A673 (cell line): ENCODE measurements around the gene KCTD18. TPM values are rescaled to one million over a fixed set of nuclear protein-coding genes. Genes with fewer than 3 reads are reported as not detected.
A peak's percentile ranks its signal among the peaks of the same experiment; 100 is the strongest.

Experiments
- Bru-seq: library from RNA; stranded (reverse); fragments of 400-500 nt; gene quantifications from one replicate; lab custom pipeline; 2021; lab: Mats Ljungman, UMichigan
- BruChase-seq, 2 experiments: library from RNA; stranded (reverse); fragments of 400-500 nt; gene quantifications; one replicate each; lab custom pipeline; 2021; lab: Mats Ljungman, UMichigan
- BruUV-seq: library from RNA; stranded (reverse); fragments of 400-500 nt; replicated peaks from 2 replicates; lab custom pipeline; 2021; lab: Mats Ljungman, UMichigan
- CTCF ChIA-PET: fragments of 300-600 bp; sonication (Branson Sonifier 250); formaldehyde crosslinking; loops from one replicate; lab custom pipeline; 2022; ENCODE audit warnings: antibody characterized with exemption; lab: Charles Lee
- POLR2A ChIA-PET: fragments of 300-600 bp; sonication (Branson Sonifier 250); formaldehyde crosslinking; loops from one replicate; lab custom pipeline; 2022; ENCODE audit warnings: antibody characterized with exemption; ENCODE audit not compliant: low non-redundant PET; lab: Charles Lee
- DNase-seq: peaks from one replicate; pipeline ENCODE4 v3.0.0-alpha.2; 2015; ENCODE audit warnings: low spot score
- H3K27ac ChIP-seq: fragments of 200-600 bp; sonication (generic); 2 replicates; pipeline ENCODE4 v1.5.1; 2016; ENCODE audit warnings: mixed run types, low read depth, mild to moderate bottlenecking, mixed read lengths, antibody characterized with exemption, low read length; ENCODE audit not compliant: poor library complexity, severe bottlenecking
- H3K27me3 ChIP-seq: fragments of 200-600 bp; sonication (generic); replicated peaks from 2 replicates; pipeline ENCODE4 v1.6.1; 2017; ENCODE audit warnings: mixed run types, low read depth, mild to moderate bottlenecking, mixed read lengths, antibody characterized with exemption, low read length; ENCODE audit not compliant: insufficient read depth, poor library complexity
- H3K36me3 ChIP-seq: fragments of 200-600 bp; sonication (generic); 2 replicates; pipeline ENCODE4 v1.6.1; 2016; ENCODE audit warnings: mixed run types, mild to moderate bottlenecking, mixed read lengths, antibody characterized with exemption, low read length; ENCODE audit not compliant: insufficient read depth, poor library complexity, severe bottlenecking
- H3K4me1 ChIP-seq: fragments of 200-600 bp; sonication (generic); 2 replicates; pipeline ENCODE4 v1.6.1; 2017; ENCODE audit warnings: mixed run types, mild to moderate bottlenecking, mixed read lengths, antibody characterized with exemption, low read length; ENCODE audit not compliant: insufficient read depth, poor library complexity, severe bottlenecking
- H3K4me3 ChIP-seq: fragments of 200-600 bp; sonication (generic); 2 replicates; pipeline ENCODE4 v1.5.1; 2016; ENCODE audit warnings: low read depth, mixed run types, mild to moderate bottlenecking, mixed read lengths, low read length; ENCODE audit not compliant: poor library complexity, severe bottlenecking
- H3K9me3 ChIP-seq: fragments of 200-600 bp; sonication (generic); 2 replicates; pipeline ENCODE4 v1.6.1; 2016; ENCODE audit warnings: mixed run types, low read depth, mild to moderate bottlenecking, mixed read lengths, antibody characterized with exemption, low read length; ENCODE audit not compliant: poor library complexity, severe bottlenecking
- CTCF ChIP-seq: fragments of 300-800, 200-600 bp; sonication (generic); conservative IDR thresholded peaks from 2 replicates; pipeline ENCODE4 v1.5.1; 2017; ENCODE audit warnings: low read depth, mild to moderate bottlenecking, antibody characterized with exemption, low read length, moderate library complexity, mixed read lengths
- EZH2 ChIP-seq: fragments of 200-600 bp; sonication (generic); IDR thresholded peaks from 2 replicates; pipeline ENCODE4 v1.6.1; 2017; ENCODE audit warnings: borderline replicate concordance, low read depth, mild to moderate bottlenecking, mixed read lengths, antibody characterized with exemption, low read length; ENCODE audit not compliant: poor library complexity, severe bottlenecking
- intact Hi-C: fragments of 100-400 bp; cut with micrococcal nuclease; formaldehyde crosslinking; loops from one replicate; pipeline ENCODE4 v1.10.0; 2022; ENCODE audit not compliant: unreplicated experiment
- long read RNA-seq: library from polyadenylated mRNA; stranded (forward); transcript quantifications from one replicate; pipeline ENCODE4 v2.0.0, GENCODE V29; 2022
- total RNA-seq: library from RNA; stranded (reverse); gene quantifications from 2 replicates; pipeline ENCODE4 v1.2.3, GENCODE V29; 2021

KCTD18 gene
- 12.2 and 15.6 TPM in 2 replicates for total RNA-seq
- percentile 73 among the genes with signal in this experiment for Bru-seq, nascent RNA
- percentile 70 among the genes with signal in this experiment for BruChase-seq, experiment 1, labeled RNA remaining after a 2-hour chase
- percentile 64 among the genes with signal in this experiment for BruChase-seq, experiment 2, labeled RNA remaining after a 6-hour chase
- long read RNA-seq, transcript KCTD18-202 (7 exons, 2,556 nt): major isoform, 13 of 17 reads
- long read RNA-seq, partial matches to known transcripts: 1 of 17 reads
- long read RNA-seq, other reads (novel, unspliced or antisense): 2 of 17 reads

GRCh38 chr2:200509612-200510433 is at the start of gene KCTD18:
Gene KCTD18, minus strand, starts transcription at chr2:200510068. Its CDS starts 3,052 bp downstream, at chr2:200507016.
- Histone ChIP-seq H3K4me3 (peak within 1 kb of the TSS; percentile 72), H3K9me3 (no peaks in the 10 kb centered on the region), H3K27ac (peak within 1 kb of the TSS; percentile 65), H3K36me3 (peaks cover 2% of the 10 kb centered on the region), H3K27me3 (peaks cover 29% of the 10 kb centered on the region), H3K4me1 (no peaks in the 10 kb centered on the region)
- DNase-seq: peak; percentile 89
- intact Hi-C loops: no loop called here
- CTCF ChIA-PET: no interaction called here
- POLR2A ChIA-PET: no interaction called here
- no TSS peak for BruUV-seq
- TF ChIP-seq EZH2: no peak
- peak; percentile 80 for TF ChIP-seq CTCF

- CTCF ChIA-PET: no interaction called here
- H3K9me3 ChIP-seq: no peaks in the 10 kb centered on the region
- no peaks in the 10 kb centered on the region for H3K27me3 ChIP-seq
- no peaks in the 10 kb centered on the region for H3K4me1 ChIP-seq
- H3K27ac ChIP-seq: no peak overlapping the region
- peaks cover 61% of the 10 kb centered on the region for H3K36me3 ChIP-seq
- POLR2A ChIA-PET: no interaction called here
- TF ChIP-seq CTCF (no peak), EZH2 (no peak)
- no peak overlapping the region for H3K4me3 ChIP-seq
- intact Hi-C loops: no loop called here
- BruUV-seq: no TSS peak
- DNase-seq: no peak
Measured at GRCh38 chr2:200540793-200541192, 30.9 kb upstream of the KCTD18 start.

DNA sequence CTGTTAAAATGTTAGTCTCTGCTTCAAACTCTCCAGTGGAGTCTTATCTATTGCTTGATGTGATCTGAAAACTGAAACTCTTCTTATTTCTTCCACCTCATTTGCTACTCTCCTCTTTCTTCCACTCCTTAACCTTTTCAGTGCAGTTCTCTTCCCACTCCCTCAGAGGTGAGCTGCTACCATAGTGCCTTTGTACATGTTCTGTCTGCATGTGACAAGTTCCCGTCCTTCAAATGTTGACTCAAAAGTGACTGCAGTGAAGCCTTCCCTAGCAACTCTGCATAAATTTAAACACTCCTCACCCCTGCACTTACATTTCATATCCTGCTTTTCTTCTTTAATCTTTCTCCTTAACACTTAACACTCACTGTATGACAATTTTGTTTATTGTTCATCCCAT is 28.3 kb upstream of the KCTD18 start:
- DNase-seq: no peak
- Histone ChIP-seq H3K4me3 (no peak overlapping the region), H3K9me3 (no peaks in the 10 kb centered on the region), H3K27ac (no peak overlapping the region), H3K36me3 (peaks cover 68% of the 10 kb centered on the region), H3K4me1 (no peaks in the 10 kb centered on the region), H3K27me3 (no peaks in the 10 kb centered on the region)
- POLR2A ChIA-PET: no interaction called here
- intact Hi-C loops: no loop called here
- CTCF ChIA-PET: no interaction called here
- TF ChIP-seq CTCF (no peak), EZH2 (no peak)
- BruUV-seq: no TSS peak
